Ureter (tissue), 1 donor: ENCODE results near the gene AKAP11. TPM values are rescaled to one million over a fixed set of nuclear protein-coding genes. Genes with fewer than 3 reads are reported as not detected.
A peak's percentile ranks its signal among the peaks of the same experiment; 100 is the strongest.

ENCODE experiments used
- DNase-seq: peaks from one replicate; pipeline ENCODE4 v3.0.0-alpha.2; 2020; ENCODE audit warnings: low spot score
- total RNA-seq: library from RNA; stranded (reverse); gene quantifications from one replicate; pipeline ENCODE4 v1.2.4, GENCODE V29; 2023
- donor health status: DM: yes; HTN: yes; CAD: no.

Gene AKAP11
- total RNA-seq, 1 donor from 2014 or later = 46.6 TPM

DNA sequence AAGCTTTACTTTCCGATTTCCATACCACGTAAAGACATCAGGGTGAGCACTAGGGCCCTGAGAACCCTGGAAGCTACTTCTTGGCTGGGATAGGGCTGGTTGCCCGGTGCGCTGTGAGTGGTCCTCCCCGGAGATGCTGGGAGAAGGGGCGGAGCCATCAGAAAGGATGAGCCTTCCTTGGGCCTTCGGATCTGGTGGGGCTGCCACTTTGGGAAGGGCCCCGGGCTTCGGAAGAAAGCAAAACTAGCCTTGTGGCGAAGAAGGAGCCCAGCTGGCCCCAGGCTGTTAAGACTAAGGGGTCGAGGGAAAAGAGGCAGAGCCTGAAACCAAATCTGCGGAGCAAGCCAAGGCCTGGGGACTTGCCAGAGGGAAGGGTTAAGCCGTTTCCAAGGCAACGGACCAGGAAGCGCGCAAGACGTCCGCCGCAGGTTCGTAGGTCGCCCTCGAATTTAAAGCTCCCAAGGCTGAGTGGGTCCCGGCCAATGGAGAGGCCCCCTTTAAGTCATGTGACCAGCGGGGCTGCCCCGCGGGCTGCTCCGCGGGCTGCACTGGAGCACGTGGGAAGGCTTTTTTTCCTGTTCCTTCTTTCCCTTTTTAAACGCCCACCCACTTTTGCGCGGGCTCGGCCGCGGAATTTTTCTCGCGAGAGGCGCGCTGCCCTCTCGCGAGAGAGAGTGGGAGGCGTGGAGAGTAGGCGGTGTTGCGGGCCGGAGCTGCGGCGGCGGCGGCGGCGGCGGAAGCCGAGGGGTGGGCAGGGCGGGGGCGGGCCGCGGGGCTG is 426 bp upstream of the AKAP11 start:
- peak; percentile 96 for DNase-seq

DNA sequence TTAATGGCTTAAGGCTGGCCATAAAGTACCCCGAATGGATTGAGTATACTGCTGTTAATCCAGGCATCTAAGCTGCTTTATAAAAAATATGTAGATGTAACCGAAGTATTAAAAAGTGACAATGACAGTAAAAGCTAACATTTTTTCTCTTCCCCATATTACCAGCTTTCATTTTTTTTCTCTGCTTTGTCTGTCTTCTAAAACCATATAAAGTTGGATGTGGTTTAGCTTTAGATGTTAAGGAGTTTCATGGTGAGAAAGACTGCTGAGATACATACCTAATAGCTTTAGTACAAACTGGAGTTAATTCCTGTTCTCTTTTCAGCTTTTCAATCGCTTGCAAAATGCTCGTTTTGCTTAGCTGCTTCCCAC is 838 bp downstream of the AKAP11 start:
- DNase-seq = no peak

DNA sequence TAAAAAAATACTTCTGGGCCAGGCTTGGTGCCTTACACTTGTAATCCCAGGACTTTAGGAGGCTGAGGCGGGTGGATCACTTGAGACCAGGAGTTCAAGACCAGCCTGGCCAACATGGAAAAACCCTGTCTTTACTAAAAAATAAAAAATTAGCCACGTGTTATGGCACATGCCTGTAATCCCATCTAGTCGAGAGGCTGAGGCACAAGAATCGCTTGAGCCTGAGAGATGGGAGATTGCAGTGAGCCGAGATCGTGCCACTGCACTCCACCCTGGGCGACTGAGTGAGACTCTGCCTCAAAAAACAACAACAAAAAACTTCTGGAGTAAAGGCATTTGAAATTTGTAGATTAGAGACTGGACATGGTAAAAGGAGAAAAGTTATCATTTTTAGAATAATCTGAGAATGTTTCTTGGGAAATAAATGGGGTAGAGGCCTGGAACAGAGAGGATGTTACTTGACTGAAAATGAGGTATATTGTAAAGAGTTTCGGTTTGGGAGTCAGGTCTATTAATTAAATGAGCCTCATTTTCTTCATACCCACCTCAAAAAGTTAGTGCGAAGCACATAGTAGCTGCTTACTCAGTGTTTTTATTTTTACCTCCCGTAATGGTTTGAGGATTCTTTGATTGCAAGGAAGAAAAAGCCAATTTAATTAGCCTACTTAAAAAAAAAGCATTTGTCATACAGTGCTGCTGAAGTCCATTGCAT is 2.6 kb downstream of the AKAP11 start:
- DNase-seq = no peak

DNA sequence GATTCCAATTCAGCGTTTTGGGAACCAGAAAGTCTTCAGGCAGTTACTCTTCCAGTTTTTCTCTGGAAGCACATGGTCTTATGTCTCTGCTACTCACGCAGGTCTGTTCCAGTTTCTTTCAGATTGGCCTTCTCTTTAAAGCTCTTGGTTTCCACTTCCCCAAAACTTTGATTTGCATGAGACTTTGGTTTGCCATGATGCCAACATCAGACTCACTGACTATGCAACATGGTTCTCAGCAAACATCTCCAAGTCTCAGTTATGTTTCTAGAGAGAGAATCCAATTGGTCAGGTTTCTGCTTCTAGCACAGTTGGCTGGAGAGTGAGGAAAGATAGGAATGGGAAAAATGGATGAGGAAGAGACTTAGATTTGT is 3.1 kb downstream of the AKAP11 start:
- no peak for DNase-seq

DNA sequence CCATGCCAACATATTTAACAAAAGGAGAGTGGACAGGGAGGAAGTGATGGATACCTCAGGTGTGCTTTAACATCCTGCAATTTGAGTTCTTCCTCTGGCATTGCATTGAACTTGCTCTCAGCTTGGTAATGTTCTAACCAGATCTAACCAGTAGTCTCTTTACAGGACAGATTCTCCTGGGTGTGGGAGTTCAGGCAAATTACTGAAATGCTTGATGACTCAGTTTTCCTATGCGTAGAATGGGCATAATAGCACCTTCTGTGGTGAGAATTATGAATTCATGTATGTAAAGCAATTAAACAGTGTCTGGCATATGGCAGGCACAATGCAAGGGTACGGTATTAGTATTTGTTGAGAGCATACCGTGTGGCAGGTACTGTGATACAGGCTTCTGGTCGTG is 3.6 kb downstream of the AKAP11 start:
- DNase-seq = no peak

DNA sequence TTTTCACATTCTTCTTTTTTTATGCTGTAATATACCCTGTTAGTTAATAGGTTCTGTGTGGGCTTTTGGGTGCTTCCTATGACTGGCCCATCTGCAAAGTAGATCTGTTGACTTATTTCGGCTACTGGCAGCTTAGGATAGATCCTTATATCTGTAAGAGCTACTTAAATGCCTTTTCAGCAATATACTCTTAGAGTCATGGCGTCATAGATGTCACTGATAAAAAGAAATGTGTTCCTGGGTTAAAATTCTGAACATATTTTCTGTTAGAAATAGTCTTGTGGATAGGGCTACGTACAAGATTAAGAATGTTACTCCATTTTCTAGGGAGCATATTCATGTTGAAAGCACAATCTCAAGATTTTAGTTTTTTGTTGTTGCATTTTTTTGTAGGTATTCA is 4.7 kb downstream of the AKAP11 start:
- DNase-seq = no peak

DNA sequence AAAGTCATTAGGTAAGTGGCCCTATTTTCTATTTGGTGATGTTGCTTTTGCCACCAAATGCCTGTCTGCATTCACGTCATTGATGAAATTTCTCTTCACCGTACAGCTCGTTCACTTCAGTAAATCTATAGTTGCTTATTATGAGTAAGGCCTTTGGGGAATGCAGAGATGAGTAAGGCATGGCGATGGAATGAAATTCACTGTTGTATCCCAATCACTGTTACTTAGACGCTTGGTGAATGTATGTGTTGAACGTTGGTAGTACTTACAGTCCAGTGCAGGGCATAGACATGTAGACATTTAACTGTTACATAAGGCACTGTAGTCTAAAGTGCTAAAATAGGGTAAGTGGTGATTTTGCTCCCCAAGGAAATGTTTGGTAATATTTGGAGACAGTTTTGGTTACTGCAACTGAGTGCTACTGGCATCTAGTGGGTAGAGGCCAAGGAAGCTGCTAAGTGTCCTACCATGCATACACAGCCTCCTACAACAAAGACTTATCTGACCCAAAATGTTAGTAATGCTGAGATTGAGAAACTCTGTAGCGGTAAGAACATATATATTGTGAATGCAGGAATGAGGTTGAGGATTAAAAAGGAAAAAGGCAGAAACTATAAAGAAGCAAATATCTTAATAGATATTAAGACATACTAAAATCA is 5.8 kb downstream of the AKAP11 start:
- DNase-seq = no peak

DNA sequence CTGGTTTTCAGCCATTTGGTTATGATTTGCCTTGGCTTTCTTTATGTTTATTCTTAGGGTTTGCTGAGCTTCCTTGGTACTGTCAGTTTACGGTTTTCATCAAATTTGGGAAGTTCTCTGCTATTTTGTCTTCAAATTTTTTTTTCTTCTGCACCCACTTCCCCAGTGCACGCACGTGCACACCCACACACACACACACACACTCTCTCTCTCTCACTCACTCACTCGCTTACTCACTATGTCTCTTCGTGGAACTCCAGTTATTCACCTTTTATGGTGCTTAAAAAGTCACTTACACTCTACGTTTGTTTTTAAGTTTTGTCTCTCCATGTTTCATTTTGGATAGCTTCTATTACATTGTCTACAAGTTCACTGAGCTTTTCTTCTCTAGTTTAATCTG is 7.1 kb downstream of the AKAP11 start:
- DNase-seq = no peak

DNA sequence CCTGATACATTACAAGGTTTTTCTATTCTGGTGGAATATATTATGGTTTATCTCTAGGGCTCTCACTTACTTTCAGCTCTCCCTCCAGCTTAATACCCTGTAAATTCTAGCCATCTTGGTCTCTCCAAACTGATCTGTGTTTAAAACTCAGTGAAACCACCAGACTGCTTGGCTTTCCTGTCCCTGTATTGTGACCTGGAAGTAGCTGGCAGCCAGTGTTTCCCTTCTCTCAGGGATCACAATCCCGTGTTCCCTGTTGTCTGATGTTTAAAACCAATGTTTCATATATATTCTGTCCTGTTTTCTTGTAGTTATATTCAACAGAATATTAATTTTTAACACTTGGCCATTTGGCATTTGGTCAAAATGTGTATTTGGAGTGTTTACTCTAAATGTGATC is 8.0 kb downstream of the AKAP11 start:
- DNase-seq = no peak

DNA sequence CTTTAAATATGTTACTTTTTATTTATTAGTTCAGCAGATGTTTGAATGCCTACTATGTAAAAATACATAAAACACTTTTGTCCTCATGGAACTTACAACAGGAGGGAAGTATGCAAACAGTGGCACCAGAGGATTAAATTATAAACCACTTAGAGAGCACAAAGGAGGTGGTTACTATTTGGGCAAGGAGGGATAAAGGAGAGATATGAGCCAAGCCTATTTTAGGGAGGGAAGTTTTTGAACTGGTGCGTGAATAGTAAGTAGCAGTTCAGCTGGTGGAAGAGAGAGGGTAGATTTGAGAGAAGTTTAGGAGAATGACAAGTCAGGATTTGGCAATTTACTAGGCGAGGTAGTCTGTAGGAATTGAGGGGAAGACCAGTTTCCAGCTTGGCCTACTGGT is 8.6 kb downstream of the AKAP11 start:
- DNase-seq = no peak

DNA sequence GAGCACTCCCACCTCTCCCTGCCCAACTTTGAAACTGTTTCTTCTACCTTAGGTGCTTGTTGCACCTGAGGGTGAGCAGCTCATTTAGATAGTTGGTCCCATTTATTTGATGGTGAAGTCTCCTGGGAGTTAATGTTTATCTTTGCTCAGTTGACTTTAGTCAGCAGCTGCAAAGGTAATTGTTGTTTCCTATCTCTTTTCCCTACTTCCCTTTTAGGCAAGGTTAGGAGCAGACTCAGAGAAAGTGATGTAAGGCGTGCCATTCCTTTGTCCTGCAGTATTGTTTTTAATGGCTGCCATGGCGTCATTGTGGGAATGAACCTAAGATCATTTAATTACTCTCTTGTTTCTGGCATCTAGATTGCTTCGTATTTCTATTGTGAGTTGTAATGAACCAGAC is 11.6 kb downstream of the AKAP11 start:
- no peak for DNase-seq

DNA sequence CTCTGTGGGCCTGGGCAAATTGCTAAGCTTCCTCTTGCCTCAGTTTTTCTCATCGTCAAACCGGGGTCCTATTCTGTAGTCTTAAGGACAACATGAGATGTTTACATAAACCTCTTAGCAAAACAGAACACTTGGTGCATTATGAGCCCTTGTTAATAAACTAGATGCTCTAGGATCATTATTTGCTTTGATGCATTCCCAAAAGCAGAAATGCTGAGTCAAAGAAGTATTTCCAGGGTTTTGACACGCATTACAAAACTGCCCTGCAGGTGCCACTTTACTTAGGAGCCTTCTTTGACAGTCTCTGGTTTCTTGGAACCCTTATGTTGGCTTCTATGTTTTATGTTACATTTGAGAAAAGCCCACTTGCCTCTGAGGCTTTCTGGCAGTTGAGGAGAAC is 12.1 kb downstream of the AKAP11 start:
- no peak for DNase-seq

DNA sequence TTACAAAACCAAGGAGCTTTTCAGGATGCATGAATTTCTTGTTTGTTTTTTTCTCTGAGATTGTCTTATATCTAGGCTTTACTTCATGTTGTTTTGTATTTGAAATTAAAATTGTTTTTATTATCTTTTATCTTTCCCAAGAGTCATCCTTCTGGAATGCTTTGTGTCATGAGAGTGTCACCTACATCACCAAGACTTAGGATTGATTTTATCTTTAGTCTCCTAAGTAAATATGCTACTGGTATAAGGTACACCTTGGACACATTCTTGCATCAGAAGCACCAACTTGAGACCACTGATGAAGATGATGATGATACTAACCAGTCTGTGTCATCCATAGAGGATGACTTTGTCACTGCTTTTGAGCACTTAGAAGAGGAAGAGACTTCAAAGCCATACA is 26.4 kb downstream of the AKAP11 start:
- DNase-seq = no peak

DNA sequence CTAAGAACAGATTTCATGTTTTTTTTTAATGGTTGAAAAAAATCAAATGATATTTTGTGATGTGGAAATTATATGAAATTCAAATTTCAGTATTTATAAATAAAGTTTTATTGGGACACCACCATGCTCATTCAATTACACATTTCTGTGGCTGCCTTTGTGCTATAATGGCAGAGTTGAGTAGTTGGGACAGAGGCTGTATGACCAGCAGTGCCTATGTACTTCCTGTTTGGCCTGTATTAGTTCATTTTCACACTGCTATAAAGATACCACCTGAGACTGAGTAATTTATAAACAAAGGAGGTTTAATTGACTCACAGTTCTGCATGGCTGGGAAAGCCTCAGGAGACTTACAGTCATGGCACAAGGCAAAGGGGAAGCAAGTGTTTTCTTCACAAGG is 33.6 kb downstream of the AKAP11 start:
- no peak for DNase-seq

DNA sequence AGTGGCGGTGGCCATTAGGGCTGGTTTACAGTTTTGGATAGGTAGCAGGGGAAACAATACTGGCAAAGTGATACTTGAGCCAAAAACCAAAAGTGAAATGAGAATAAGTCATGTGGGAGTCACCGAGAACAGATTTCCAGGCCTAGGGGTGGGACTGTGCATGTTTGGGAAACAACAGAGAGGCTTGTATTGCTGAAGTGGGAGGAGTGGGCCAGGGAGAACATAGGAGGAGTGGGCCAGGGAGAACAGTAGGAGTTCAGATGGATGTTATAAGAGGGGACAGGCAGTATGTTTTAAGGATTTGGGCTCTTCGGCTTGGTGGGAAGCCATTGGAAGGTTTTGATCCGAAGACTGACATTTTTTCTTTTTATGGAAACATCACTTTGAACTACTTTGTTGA is 35.5 kb downstream of the AKAP11 start:
- DNase-seq = no peak

DNA sequence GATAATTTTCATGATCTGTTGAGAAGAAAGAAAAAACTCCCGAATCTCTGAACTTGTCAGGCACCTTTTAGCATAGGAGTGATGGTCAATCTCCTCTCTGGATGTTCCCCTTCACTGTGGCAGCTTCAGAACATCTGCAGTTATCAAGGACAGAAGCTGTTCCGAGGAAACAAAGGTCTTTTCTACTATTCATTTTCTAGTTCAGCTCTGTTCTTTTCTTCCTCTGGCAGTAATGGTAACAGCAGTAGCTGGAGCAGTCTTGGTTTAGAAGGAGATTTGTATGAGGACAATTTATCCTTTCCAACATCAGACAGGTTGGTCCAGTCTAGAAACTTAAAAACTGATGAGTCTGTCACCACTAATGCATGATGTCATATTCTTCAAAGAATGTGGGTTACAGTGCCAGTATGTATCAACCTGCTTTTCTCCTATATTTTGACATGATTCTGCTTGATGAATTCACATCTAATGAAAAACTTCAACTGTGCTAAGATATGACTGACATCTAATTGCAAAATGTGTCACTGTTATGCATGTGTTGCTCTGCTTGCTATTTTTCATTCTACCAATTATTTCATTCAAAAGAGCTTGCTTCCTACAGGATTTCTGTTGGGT is 41.0 kb downstream of the AKAP11 start:
- no peak for DNase-seq

DNA sequence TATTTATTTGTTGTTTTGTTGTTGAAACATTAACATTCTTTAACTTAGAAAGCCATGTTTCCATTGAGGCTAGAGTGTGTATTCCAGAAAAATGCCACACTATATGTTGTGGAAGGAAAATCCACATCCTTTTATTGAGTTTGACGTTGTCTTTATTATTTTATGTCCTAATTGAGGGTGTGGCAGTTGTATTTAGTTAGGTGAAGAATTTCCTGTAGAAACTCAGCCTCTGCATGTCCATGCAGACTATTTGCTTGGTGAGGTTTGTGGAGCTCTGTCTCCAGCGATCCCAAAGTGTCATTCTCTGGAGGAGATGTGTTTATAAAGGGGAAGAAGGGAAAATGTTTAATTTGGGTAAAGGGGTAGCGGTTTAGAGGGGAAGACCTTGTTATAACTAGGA is 46.6 kb downstream of the AKAP11 start:
- DNase-seq = no peak

DNA sequence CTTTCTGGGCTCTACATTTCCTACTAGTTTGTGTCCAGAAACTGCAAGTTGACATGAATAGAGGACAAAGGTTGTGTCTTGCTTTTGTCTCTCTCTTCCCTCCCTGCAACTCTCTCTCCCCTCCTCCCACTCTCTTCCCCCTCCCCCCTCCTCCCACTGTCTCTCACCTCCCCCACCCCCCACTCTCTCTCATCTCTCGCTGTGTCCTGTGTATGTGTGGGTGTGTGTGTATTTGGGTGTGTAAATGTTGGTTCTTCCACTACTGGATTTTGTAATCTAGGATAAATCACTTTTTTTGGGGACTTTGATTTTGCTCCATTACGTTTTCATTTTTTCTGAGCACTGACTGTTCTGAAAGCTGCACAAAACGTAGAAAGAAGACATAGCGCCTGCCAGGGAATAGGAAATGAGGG is 48.4 kb downstream of the AKAP11 start:
- no peak for DNase-seq

DNA sequence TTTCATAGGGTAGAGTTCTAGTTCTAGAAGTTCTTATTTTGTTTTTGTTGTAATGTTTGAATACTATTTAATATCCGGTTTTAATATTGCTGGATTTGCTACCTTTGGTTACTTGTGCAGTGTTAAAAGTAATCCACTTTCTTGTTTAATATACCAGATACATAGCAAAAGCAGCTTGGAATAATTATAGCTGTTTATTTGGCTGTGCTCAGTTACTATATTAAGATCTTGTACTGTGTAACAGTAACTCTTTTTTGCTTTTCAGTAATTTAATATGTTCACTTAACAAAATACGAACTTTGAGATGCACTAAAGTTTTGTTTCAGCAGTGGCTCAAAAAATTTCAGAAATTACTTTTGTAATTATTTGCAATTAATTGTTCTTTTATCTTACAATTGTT is 50.9 kb downstream of the AKAP11 start:
- DNase-seq = no peak

DNA sequence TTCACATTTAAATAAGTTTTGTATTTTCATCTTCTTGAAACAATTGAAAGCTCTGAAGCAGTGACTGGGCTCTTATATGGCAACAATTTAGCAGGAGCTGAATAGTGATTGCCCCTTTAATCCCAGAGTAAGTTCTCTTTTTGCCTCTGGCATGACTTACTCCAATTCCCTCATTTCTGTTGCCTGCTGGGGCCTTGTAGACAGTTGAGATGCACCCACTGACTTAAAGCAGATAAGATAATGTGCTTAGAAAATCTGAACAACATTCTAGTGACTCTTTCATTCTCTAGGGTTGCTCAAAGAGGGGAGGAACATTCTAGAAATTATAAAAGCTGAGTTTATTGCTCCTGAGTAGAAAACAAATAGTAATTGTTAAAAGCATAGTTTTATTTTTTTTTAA is 52.8 kb downstream of the AKAP11 start:
- DNase-seq = no peak

DNA sequence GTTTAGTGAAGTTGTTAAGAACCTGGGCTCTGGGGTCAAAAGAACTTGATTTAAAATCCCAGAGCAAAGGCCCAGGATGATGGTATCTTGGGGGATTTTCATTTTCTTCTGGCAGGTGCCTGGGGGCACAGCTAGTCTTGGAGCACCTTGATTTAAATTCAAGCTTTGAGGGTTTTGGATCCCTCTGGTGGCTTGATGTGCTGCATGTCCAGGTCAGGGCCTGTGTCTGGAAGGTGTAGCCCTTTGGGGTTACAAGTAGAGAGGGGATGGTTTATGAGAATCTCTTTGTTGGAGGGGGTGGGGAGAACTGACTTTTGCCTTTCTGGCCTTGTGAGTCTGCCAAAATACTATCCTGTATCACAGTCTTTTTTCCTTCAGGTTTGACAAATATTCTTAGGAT is 55.8 kb downstream of the AKAP11 start:
- no peak for DNase-seq

DNA sequence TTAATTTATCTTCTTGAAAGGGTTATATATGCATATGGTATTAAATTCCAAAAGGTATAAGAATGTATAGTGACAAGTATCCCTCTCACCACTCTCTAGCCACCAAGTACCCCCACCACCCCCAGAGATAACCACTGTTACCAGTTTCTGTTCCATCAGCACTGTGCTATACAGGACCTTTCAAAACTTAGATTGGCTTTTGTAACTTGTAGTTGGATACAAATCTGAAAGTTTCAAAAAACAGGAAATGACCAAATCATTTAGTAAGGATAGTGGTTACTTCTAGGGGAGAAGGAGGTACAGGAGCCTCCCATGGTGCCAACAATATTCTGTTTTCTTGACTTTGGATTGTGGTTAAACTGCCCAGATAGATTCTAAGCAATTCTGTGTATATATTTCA is 56.7 kb downstream of the AKAP11 start:
- no peak for DNase-seq

DNA sequence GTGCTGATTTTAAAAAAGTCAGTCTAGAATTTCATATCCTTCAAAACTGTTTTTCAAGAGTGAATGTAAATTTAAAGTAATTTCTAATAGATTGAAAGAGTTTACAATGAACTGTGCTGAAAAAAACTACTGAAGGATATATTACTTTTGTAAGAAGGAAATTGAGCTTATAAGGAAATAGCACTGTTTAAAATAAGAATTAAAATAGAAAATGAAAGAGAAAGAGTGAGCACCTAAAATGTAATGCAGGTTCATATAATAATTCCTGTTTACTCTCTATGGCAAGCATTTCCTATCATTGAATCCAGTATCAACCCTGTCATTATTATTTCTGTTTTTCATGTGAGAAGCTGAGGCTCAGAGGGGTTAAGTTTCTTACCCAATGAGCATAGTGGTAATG is 57.3 kb downstream of the AKAP11 start:
- no peak for DNase-seq
